Spleen (tissue), 11 donors: ENCODE data around the gene AFAP1. TPM values are rescaled to one million over a fixed set of nuclear protein-coding genes. Genes with fewer than 3 reads are reported as not detected.

Experiments
- DNase-seq: peaks from one replicate; pipeline ENCODE4 v3.0.0-alpha.2; 2020
- H3K27ac ChIP-seq, 8 donors: fragments of 200-600 bp; sonication (generic) in 7 of 8; 1 replicate in 4 of 8; 2 replicates in 4 of 8; pipeline versions ENCODE4 v1.5.0 to v1.8.0; 2016 to 2021; ENCODE audit warnings: inconsistent platforms in 4 of 8, mild to moderate bottlenecking in 4 of 8, moderate library complexity in 1 of 8
- H3K27me3 ChIP-seq, 7 donors: fragments of 200-600 bp; sonication (generic) in 6 of 7; replicated peaks in 1 of 7; 1 replicate in 4 of 7; 2 replicates in 3 of 7; pipeline versions ENCODE4 v1.5.0 to v1.8.0; 2016 to 2021; ENCODE audit warnings: inconsistent platforms in 3 of 7, mild to moderate bottlenecking in 1 of 7
- H3K36me3 ChIP-seq, 6 donors: fragments of 200-600 bp; sonication (generic) in 5 of 6; 1 replicate in 4 of 6; 2 replicates in 2 of 6; pipeline versions ENCODE4 v1.5.0 to v1.8.0; 2016 to 2021; ENCODE audit warnings: inconsistent platforms in 2 of 6
- H3K4me1 ChIP-seq, 6 donors: fragments of 200-600 bp; sonication (generic) in 5 of 6; 1 replicate in 3 of 6; 2 replicates in 3 of 6; pipeline versions ENCODE4 v1.5.0 to v1.8.0; 2016 to 2021; ENCODE audit warnings: inconsistent platforms in 3 of 6
- H3K4me3 ChIP-seq, 8 donors: fragments of 200-600 bp; sonication (generic) in 7 of 8; 1 replicate in 4 of 8; 2 replicates in 4 of 8; pipeline versions ENCODE4 v1.5.0 to v1.8.0; 2016 to 2021; ENCODE audit warnings: inconsistent platforms in 4 of 8, mild to moderate bottlenecking in 4 of 8, moderate library complexity in 2 of 8
- H3K9me3 ChIP-seq, 8 donors: fragments of 200-600 bp; sonication (generic) in 7 of 8; 1 replicate in 4 of 8; 2 replicates in 4 of 8; pipeline versions ENCODE4 v1.5.0 to v1.8.0; 2016 to 2021; ENCODE audit warnings: inconsistent platforms in 4 of 8
- CTCF ChIP-seq, 11 experiments: fragments of 200-600 bp in 7 of 11; fragments of 450-650 bp in 4 of 11; sonication (generic) in 4 of 11; IDR thresholded peaks in 8 of 11; conservative IDR thresholded peaks in 3 of 11; 1 replicate in 7 of 11; 2 replicates in 4 of 11; pipeline versions ENCODE4 v1.4.0 to v1.8.0; 2016 to 2021; ENCODE audit warnings: antibody characterized with exemption in 11 of 11, inconsistent platforms in 4 of 11, mild to moderate bottlenecking in 1 of 11
- POLR2A ChIP-seq, 3 donors: fragments of 450-650 bp; IDR thresholded peaks; one replicate each; pipeline ENCODE4 v1.5.1; 2017; ENCODE audit warnings: antibody characterized with exemption in 3 of 3, mild to moderate bottlenecking in 1 of 3
- POLR2AphosphoS5 ChIP-seq, 3 donors: sonication (generic); formaldehyde crosslinking; IDR thresholded peaks; one replicate each; pipeline ENCODE4 v1.5.1; 2017; ENCODE audit warnings: antibody characterized with exemption in 3 of 3
- WGBS, 5 donors: extraction: QIAGEN DNeasy Blood & Tissue Kit in 3 of 5; methylation state at CpG; one replicate each; pipeline versions ENCODE4 v1.1.5 to v1.1.7; 2013 to 2018; 5-methylcytosine and 5-hydroxymethylcytosine counted together
- intact Hi-C: fragments of 100-400 bp; cut with DNase I; formaldehyde crosslinking; loops from one replicate; pipeline ENCODE4 v1.15.0; 2023; ENCODE audit warnings: low total_unique reads
- polyA plus RNA-seq, 3 donors: library from polyadenylated mRNA; stranded (reverse); fragments of 200-250 nt; gene quantifications; one replicate each; pipeline ENCODE4 v1.2.1, GENCODE V29; 2013
- total RNA-seq, 7 donors: library from RNA; depleted of rRNA in 3 of 7; stranded (reverse); fragments of >200 nt in 3 of 7; fragmentation: NEBNext Ultra II Directional in 4 of 7; extraction: Animal tissue kit (Norgen Biotek cat#: 25700) in 4 of 7; gene quantifications; one replicate each; pipeline versions ENCODE4 v1.1.0 to v1.2.1, GENCODE V29; 2016 to 2021
- donor health status: healthy with polysubstance abuse.
- donor health status: DM: no; HTN: no; CAD: no; lungs with moderate emphysema.
- donor health status: DM: no; HTN: no; CAD: no.
- donor health status: Bipolar disorder and iron deficiency.
- donor health status: healthy.
- donor health status: DM: no; HTN: no; CAD: no.
- donor health status: DM: yes; HTN: yes; CAD: no.

The AFAP1 gene
- total and polyA plus RNA-seq, 10 donors, result 1.6 to 29.2 (median 12.1) TPM

GRCh38 chr4:7847206-7847605 lies 92.5 kb downstream of the AFAP1 start:
- Histone ChIP-seq H3K4me1 (peaks cover 0 to 19% (median 4%) of the 10 kb centered on the region in 6 donors), H3K27me3 (no peaks in the 10 kb centered on the region), H3K36me3 (peaks cover 0 to 16% (median 2%) of the 10 kb centered on the region in 6 donors), H3K4me3 (no peak overlapping the region), H3K27ac (no peak overlapping the region), H3K9me3 (no peaks in the 10 kb centered on the region)
- DNase-seq, result no peak
- intact Hi-C loops, result no loop called here
- 86 to 98% (median 89%) methylated on average over 6 of the region's 6 CpGs for WGBS, 5 donors
- no peak for TF ChIP-seq POLR2A (IDR thresholded peaks at IDR 0.05)
- TF ChIP-seq POLR2AphosphoS5 (IDR thresholded peaks at IDR 0.05), result no peak
- no peak for TF ChIP-seq CTCF (IDR thresholded peaks at IDR 0.05 in 8 of 11, conservative IDR thresholded peaks at IDR 0.05 in 3 of 11)

GRCh38 chr4:7845493-7846128 lies 94.0 kb downstream of the AFAP1 start:
- intact Hi-C loops, result no loop called here
- H3K27me3 ChIP-seq, result no peaks in the 10 kb centered on the region
- WGBS, 5 donors, result 72 to 76% (median 76%) methylated on average over 13 of the region's 13 CpGs
- no peaks in the 10 kb centered on the region for H3K9me3 ChIP-seq
- no peak overlapping the region for H3K4me3 ChIP-seq
- H3K27ac ChIP-seq, result no peak overlapping the region
- peaks cover 0 to 19% (median 4%) of the 10 kb centered on the region in 6 donors for H3K4me1 ChIP-seq
- no peak for DNase-seq
- TF ChIP-seq POLR2AphosphoS5 (IDR thresholded peaks at IDR 0.05) (no peak), CTCF (IDR thresholded peaks at IDR 0.05 in 8 of 11, conservative IDR thresholded peaks at IDR 0.05 in 3 of 11) (no peak), POLR2A (IDR thresholded peaks at IDR 0.05) (no peak)
- H3K36me3 ChIP-seq, result peaks cover 0 to 18% (median 2%) of the 10 kb centered on the region in 6 donors

GRCh38 chr4:7844594-7844991 lies 95.1 kb downstream of the AFAP1 start:
- H3K27ac ChIP-seq, result peak overlapping the region in 1 of 8 donors; percentile 68
- no peak for DNase-seq
- 71 to 78% (median 73%) methylated on average over 11 of the region's 11 CpGs for WGBS, 5 donors

More at GRCh38 chr4:7844594-7844991, 95.1 kb downstream of the AFAP1 start:
- intact Hi-C loops, result no loop called here
- Histone ChIP-seq H3K4me1 (peaks cover 0 to 19% (median 4%) of the 10 kb centered on the region in 6 donors), H3K4me3 (no peak overlapping the region), H3K9me3 (no peaks in the 10 kb centered on the region), H3K27me3 (no peaks in the 10 kb centered on the region), H3K36me3 (peaks cover 0 to 16% (median 2%) of the 10 kb centered on the region in 6 donors)
- TF ChIP-seq POLR2A (IDR thresholded peaks at IDR 0.05), result no peak
- peak in 3 of 11 experiments; percentile 13 to 32 (median 28) for TF ChIP-seq CTCF (IDR thresholded peaks at IDR 0.05 in 8 of 11, conservative IDR thresholded peaks at IDR 0.05 in 3 of 11)
